Posterior vena cava (tissue), 2 donors: Measurements from ENCODE around the gene SLC25A52. TPM values are rescaled to one million over a fixed set of nuclear protein-coding genes. Genes with fewer than 3 reads are reported as not detected.

Source experiments
- DNase-seq: peaks from one replicate; pipeline ENCODE4 v3.0.0-alpha.2; 2020; ENCODE audit warnings: low spot score
- intact Hi-C, 2 donors: fragments of 100-400 bp; cut with DNase I; formaldehyde crosslinking; loops; one replicate each; pipeline versions ENCODE4 v1.14.1 to v1.14.2; 2022 to 2023
- total RNA-seq, 2 donors: library from RNA; stranded (reverse); fragmentation: NEBNext Ultra II Directional; extraction: Animal tissue kit (Norgen Biotek cat#: 25700); gene quantifications; one replicate each; pipeline ENCODE4 v1.2.1, GENCODE V29; 2021
- donor health status: DM: yes; HTN: yes; CAD: no.
- donor health status: DM: yes; HTN: yes; CAD: no.

Gene SLC25A52
- total RNA-seq, 2 donors from 2014 or later = 0.56 TPM; not detected in 1

- DNase-seq = no peak
- intact Hi-C loops = no loop called here
These were observed 49.1 kb downstream of the SLC25A52 start for GRCh38 chr18:31711365-31712172.

GRCh38 chr18:31710826-31711225 is 49.9 kb downstream of the SLC25A52 start:
- DNase-seq = no peak

More at GRCh38 chr18:31710826-31711225, 49.9 kb downstream of the SLC25A52 start:
- intact Hi-C loops = no loop called here

Other genes starting within 250 kb of the SLC25A52 start
- gene TTR, start 169.0 kb downstream of the SLC25A52 start, total RNA-seq = not detected
- 1 to 10 TPM; 4.2 to 4.5 TPM for gene B4GALT6, start 76.3 kb downstream of the SLC25A52 start, total RNA-seq
- 10 to 100 TPM; 34.1 to 46.3 TPM for gene TRAPPC8, start 182.2 kb upstream of the SLC25A52 start, total RNA-seq